HG02759 (cell line): ENCODE results near the gene ADPRH.

Source experiments
- ATAC-seq: cut with Tn5 transposase; IDR thresholded peaks from one replicate; pipeline ENCODE4 v1.9.1; 2021; ENCODE audit warnings: mild to moderate bottlenecking, moderate library complexity; ENCODE audit not compliant: unreplicated experiment

ADPRH gene

GRCh38 chr3:119595639-119596334 is 16.5 kb downstream of the ADPRH start:
- no peak for ATAC-seq

DNA sequence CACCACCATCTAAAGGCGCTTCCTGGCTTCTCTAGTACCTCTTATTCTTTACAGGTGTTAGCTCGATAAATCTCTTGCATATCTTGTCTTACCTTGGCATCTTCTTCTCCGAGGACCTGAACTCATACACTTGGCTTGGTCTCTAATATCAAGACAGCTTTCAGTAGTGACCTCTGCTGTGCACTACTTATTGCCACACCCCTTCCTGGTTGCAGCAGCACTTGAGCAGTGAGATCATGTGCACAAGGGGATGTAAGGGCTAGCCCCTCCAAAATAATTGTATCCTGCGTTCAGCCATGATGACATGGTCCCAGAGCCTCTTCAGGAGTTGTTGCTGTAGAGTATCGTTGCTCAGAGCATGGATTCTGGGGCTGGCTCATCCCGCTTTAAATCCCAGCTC is 17.1 kb downstream of the ADPRH start:
- no peak for ATAC-seq

GRCh38 chr3:119597548-119598288 is 18.4 kb downstream of the ADPRH start, which contains the start of gene PLA1A:
Gene PLA1A (plus strand): TSS chr3:119597885. CDS start chr3:119597914, 29 bp downstream.
- ATAC-seq, result no peak

GRCh38 chr3:119598410-119599098 is 19.3 kb downstream of the ADPRH start:
- peak; percentile 56 for ATAC-seq

DNA sequence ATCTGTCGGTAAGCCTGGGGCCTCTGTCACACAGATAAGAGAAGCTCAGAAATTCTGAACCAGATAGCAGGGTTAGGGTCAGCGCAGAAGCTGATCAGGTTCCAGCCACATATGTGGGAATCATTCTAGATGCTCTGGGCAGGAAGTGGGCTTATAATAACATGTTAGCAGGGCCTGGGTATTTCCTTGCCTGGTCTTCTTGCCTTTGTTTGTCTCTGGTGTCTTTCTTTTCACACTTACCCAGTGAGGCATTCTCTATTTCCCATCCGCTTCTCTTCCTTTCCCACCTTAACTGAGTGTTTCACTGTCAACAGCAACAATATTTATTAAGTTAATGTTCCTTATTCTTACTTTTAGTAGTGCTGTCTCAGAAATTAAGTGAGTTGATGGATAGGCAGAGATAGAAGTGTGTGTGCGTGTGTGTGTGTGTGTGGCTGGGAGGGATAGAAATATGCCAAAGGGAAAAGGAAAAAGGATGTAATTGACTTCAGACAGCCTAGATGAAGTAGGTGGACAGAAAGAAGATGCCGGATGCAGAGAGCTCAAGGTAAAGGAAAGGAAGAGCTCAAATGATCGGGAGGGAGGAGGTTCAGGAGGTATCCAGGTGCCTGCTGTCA is 20.4 kb downstream of the ADPRH start:
- no peak for ATAC-seq

DNA sequence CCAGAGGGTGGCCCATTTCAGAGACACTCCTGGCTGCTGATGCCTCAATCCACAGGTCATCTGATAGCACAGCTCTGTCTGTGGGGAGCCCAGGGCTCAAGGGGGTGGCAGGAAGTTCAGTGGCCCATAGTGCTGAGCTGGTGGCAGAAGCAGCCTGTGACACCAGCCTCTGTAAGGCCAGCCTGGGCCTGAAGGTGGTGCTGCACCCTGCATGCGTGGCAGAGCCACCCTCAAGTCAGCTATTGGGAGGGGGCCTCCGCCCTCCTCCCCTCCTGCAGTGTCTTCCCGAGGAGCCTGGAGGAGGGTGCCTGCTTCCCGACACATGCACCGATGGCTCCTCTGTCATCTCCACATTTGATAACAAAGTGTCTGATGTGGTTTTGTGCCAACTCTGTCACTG is 21.4 kb downstream of the ADPRH start:
- peak; percentile 60 for ATAC-seq

GRCh38 chr3:119601154-119601553 is 21.9 kb downstream of the ADPRH start:
- no peak for ATAC-seq

GRCh38 chr3:119602676-119603075 is 23.4 kb downstream of the ADPRH start:
- no peak for ATAC-seq

- no peak for ATAC-seq
Observed at GRCh38 chr3:119604878-119605277, 25.6 kb downstream of the ADPRH start.

GRCh38 chr3:119608405-119609000 is 29.2 kb downstream of the ADPRH start:
- no peak for ATAC-seq

DNA sequence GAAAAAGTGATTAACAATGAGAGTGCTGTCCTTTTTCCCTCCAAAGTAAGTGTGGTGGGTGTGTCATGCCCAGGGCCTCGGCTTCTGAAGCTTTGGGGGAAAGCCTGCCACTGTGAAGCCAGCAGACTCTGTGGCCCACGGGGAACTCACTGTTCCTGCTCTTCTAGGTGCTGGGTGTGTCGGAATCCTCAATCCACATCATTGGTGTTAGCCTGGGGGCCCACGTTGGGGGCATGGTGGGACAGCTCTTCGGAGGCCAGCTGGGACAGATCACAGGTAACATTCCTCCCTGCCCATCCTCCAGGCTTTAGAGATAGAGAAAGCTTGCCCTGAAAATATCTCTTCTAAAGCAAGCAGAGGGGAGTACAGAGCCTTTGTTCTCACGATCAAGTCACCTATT is 30.0 kb downstream of the ADPRH start:
- no peak for ATAC-seq

DNA sequence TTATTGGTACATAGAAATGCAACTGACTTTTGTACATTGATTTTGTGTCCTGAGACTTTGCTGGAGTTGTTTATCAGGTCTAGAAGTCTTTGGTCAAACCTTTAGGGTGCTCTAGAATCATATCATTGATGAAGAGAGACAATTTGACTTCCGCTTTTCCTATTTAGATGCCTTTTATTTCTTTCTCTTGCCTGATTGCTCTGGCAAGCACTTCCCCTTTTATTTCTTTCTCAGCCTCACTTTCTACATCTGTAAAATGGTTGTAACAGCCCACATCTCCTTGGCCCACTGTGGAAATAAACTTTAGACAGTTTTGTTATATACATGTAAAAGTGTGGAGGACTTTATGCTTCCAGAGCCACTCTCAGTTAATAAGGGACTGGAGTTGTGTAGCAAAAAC is 32.4 kb downstream of the ADPRH start:
- no peak for ATAC-seq

GRCh38 chr3:119613201-119613600 is 33.9 kb downstream of the ADPRH start:
- no peak for ATAC-seq

- no peak for ATAC-seq
Observed at GRCh38 chr3:119613872-119614271, 34.6 kb downstream of the ADPRH start.

GRCh38 chr3:119616056-119616455 is 36.8 kb downstream of the ADPRH start:
- no peak for ATAC-seq

GRCh38 chr3:119619094-119619493 is 39.8 kb downstream of the ADPRH start:
- no peak for ATAC-seq

DNA sequence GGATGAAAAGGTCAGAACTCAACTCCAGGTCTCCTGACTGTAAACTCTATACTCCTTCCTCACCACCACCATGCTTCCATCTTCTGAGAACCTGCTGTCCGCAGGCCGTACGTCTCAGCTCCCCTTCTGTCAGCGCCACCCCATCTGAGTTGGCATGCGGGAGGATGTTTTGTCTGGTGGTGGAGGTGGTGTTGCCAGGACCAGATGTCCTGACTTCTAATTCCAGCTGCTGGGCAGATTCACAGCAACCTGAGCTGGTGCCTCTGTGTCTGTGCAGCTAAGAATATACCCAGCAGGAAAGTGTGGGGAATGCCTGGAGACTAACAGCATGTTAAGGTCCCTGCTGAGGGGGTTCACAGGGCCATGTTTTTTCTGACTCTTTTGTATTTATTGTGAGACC is 41.6 kb downstream of the ADPRH start:
- ATAC-seq, result no peak

DNA sequence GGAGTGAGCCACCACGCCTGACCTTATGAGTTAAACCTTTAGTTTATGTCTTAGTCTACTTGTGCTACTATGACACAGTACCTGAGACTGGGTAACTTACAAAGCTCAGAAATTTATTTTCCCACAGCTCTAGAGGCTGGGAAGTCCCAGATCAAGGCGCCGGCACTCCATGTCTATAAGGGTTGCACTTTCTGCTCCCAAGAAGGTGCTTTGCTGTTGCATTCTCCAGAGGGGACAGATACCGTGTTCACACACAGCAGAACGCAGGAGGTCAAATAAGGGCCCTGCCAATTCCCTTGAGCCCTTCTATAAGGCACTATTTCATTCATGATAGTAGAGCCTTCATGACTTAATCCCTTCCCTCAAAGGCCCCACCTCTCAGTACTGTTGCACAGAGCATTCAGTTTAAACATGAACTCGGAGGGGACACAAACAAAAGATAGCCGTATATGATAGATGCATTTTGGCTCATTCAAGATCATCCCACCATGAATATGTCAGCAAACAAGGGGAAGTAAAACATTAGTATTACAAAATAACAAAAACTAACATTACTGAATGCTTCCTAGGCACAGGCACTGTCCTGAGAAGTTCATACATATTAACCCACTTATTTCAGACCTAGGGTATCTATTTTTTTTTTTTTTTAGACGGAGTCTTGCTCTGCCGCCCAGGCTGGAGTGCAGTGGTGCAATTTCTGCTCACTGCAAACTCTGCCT is 44.9 kb downstream of the ADPRH start:
- no peak for ATAC-seq

- ATAC-seq, result no peak
Observed at GRCh38 chr3:119625451-119626153, 46.3 kb downstream of the ADPRH start.

- no peak for ATAC-seq
Observed at GRCh38 chr3:119626196-119626595, 46.9 kb downstream of the ADPRH start.
